Amygdala (tissue), 56 donors: ENCODE measurements around the gene SUSD1.
"Not testable (repeated sequence)": the region's sequence is repeated elsewhere in the genome, so short reads cannot be mapped to it uniquely, and the experiment has no call there.

Experiments used
- DNase-seq, 56 donors: peaks; one replicate each; lab custom pipeline; 2025; lab: John Stamatoyannopoulos, UW

SUSD1 gene

GRCh38 chr9:112174965-112175795 is at the start of gene SUSD1:
Gene SUSD1, minus strand, starts transcription at chr9:112175297. Its CDS starts 62 bp downstream, at chr9:112175235.
- DNase-seq: peak in 5 of 56 donors; percentile 2 to 32 (median 9)

DNA sequence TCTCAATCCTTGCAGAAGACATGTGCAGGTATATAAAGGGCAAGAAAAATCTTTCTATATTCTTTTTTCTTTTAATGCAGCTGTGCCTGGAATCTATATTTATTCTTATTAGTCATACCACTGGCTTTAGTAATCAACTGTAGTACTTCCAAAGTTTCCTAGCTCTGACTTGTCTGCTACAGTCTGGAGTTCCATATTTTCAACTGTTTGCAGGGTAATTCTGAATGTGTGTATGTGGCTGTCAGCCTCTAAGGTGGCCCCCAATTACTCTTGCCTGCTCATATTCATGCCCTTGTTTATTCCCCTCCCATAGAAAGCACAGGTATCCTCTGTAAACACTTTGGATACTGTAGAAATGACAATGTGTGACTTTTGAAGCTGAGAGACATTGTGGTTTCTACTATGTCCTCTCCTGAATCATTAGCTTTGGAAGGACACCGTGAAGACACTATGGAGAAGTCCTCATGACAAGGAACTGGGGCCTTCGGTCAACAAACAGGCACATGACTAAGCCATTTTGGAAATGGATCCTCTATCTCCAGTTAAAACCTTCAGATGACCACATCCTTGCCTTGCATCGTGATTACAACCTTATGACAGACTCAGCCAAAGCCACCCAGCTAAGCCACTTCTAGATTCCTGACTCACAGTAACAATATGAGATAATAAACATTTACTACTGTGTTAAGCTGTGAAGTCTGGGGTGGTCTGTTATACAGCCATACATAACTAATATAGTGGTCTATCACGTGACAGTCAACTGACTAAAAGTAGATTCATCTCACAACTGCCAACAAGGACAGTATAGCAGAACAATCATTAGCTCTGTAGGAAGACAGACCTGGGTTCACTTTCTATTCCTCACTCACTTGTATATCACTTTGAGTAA is 49.5 kb upstream of the SUSD1 start:
- no peak for DNase-seq

GRCh38 chr9:112218908-112219307 is 43.8 kb upstream of the SUSD1 start:
- no peak for DNase-seq

GRCh38 chr9:112212926-112213325 is 37.8 kb upstream of the SUSD1 start:
- no peak for DNase-seq

GRCh38 chr9:112207451-112207850 is 32.4 kb upstream of the SUSD1 start:
- DNase-seq: no peak

DNA sequence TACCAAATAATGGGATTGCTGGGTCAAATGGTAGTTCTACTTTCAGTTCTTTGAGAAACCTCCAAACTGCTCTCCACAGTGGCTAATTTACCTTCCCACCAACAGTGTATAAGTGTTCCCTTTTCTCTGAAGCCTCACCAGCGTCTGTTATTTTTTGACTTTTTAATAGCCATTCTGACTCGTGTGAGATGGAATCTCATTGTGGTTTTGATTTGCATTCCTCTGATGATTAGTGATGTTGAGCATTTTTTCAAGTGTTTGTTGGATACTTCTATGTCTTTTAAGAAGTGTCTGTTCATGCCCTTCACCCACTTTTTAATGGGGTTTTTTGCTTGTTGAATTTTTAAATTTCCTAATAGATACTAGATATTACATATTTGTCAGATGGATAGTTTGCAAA is 28.4 kb upstream of the SUSD1 start:
- no peak for DNase-seq

- peak in 3 of 56 donors; percentile 1 to 22 (median 2) for DNase-seq
Measured at GRCh38 chr9:112200711-112201110, 25.6 kb upstream of the SUSD1 start.

GRCh38 chr9:112198646-112199045 is 23.5 kb upstream of the SUSD1 start:
- DNase-seq: no peak

DNA sequence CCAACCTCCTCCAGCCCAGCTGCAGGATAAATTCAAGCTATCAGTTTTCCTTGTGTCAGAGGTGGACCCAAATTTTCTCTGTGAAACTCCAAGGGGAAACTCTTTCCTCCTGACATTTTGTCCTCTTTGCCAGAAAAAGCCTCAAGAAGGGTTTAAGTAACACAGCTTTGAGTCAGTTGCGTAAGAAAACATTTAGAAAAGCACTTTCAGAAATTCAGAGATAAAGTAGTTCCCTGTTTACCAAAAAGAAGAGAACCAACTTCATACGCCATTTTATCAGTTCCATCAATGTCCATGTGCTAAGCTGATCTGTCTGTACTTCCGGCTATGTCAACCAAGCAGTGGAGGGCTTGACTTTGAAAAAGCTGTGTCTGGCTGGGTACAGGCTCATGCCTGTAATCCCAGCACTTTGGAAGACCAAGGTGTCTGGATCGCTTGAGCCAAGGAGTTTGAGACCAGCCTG is 19.9 kb upstream of the SUSD1 start:
- no peak for DNase-seq

GRCh38 chr9:112193572-112194288 is 18.6 kb upstream of the SUSD1 start:
- no peak for DNase-seq

GRCh38 chr9:112190320-112190719 is 15.2 kb upstream of the SUSD1 start:
- not testable (repeated sequence) for DNase-seq

DNA sequence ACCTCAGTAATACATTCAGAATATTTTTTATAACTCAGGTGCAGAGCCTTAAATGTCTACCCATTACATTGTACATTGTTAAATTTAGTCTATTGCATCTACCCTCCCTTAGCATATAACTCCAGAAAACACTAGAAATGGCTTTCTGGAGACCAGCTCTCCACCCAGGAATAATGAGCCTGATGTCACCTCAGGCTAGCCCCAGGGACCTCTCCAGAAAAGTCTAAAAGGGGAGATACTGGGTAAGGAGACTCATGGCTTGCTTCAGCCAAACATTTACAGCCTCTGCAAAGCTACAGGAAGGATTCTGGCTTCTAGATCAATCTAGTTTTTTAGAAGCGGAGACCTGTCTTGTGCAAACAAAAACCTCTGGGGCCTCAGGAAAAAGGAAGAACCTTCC is 13.8 kb upstream of the SUSD1 start:
- DNase-seq: no peak

GRCh38 chr9:112187404-112187803 is 12.3 kb upstream of the SUSD1 start:
- DNase-seq: no peak

DNA sequence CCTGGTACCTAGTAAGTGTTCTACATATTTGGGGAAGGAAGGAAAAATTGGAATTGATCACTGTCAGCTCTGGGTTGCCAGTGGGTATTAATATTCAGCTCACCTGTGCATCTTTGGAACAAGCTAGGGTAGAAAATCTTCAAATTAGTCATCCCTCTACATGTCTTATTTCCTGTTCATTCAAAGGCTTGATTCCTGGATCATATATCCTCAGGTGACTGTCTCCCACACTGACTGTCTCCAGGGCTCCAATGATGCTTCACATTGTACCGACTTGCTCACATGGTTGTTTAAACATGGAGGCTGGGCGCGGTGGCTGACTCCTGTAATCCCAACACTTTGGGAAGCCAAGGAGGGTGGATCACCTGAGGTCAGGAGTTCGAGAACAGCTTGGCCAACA is 11.6 kb upstream of the SUSD1 start:
- DNase-seq: no peak

DNA sequence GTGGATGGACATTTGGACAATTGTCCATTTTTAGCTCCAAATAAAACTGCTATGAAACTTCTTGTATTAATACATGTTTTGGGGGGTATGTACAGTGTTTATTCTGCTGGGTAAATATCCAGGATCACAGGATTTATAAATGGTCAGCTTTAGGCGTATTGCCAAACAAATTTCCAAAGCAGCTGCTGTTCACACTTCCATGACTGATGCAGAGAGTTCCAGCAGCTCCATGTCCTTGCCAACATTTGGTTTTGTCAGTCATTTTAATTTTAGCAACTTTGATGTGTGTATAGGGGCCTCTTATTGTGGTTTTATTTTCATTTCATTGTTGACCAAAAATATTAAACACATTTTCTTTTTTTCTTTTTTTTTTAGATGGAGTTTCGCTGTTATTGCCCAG is 9.8 kb upstream of the SUSD1 start:
- no peak for DNase-seq

DNA sequence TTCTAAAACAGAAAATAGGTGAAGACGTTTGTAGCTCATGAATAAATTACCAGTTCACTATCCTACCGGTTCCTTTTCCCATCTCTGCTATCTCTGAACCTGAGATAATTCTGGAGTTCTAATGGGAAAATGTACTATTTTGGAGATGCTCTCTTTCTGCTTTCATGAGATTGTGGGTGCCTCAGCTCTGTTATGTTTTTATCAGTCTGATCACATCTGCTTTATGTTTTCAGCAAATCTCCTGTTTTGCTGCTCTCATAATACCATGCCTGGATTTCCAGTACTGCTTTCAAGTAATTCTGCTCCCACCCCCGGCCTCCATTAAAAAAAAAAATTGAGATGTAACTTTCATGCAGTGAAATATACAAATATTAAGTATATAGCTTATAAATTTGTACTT is 9.1 kb upstream of the SUSD1 start:
- DNase-seq: no peak

GRCh38 chr9:112180387-112180881 is 5.3 kb upstream of the SUSD1 start:
- no peak for DNase-seq

GRCh38 chr9:112179816-112180215 is 4.7 kb upstream of the SUSD1 start:
- no peak for DNase-seq

GRCh38 chr9:112176524-112176923 is 1.4 kb upstream of the SUSD1 start:
- DNase-seq: no peak

- DNase-seq: no peak
Measured at GRCh38 chr9:112175796-112176315, 759 bp upstream of the SUSD1 start.
